Esophagus muscularis mucosa (tissue), 4 donors: ENCODE results near the gene KCTD16. TPM values are rescaled to one million over a fixed set of nuclear protein-coding genes. Genes with fewer than 3 reads are reported as not detected.

Experiments used
- DNase-seq: peaks from one replicate; pipeline ENCODE4 v3.0.0-alpha.2; 2017; ENCODE audit errors: extremely low spot score
- H3K27ac ChIP-seq, 4 donors: fragments of 200-600 bp; sonication (generic); replicated peaks in 1 of 4; 1 replicate in 3 of 4; 2 replicates in 1 of 4; pipeline ENCODE4 v1.5.1; 2016 to 2019; ENCODE audit warnings: mild to moderate bottlenecking in 1 of 4
- H3K27me3 ChIP-seq, 4 donors: fragments of 200-600 bp; sonication (generic); one replicate each; pipeline versions ENCODE4 v1.5.1 to v1.6.0; 2016 to 2019
- H3K36me3 ChIP-seq, 4 donors: fragments of 200-600 bp; sonication (generic); one replicate each; pipeline ENCODE4 v1.5.1; 2016 to 2019
- H3K4me1 ChIP-seq, 4 donors: fragments of 200-600 bp; sonication (generic); one replicate each; pipeline ENCODE4 v1.5.1; 2016 to 2019
- H3K4me3 ChIP-seq, 4 donors: fragments of 200-600 bp; sonication (generic); 1 replicate in 2 of 4; 2 replicates in 2 of 4; pipeline ENCODE4 v1.5.1; 2016 to 2019; ENCODE audit warnings: mild to moderate bottlenecking in 4 of 4, moderate library complexity in 1 of 4
- H3K9me3 ChIP-seq, 4 donors: fragments of 200-600 bp; sonication (generic); 1 replicate in 3 of 4; 2 replicates in 1 of 4; pipeline ENCODE4 v1.5.1; 2016 to 2019
- EP300 ChIP-seq: sonication (generic); formaldehyde crosslinking; IDR thresholded peaks from one replicate; pipeline ENCODE4 v1.6.1; 2017; ENCODE audit warnings: antibody characterized with exemption
- POLR2A ChIP-seq: fragments of 450-650 bp; IDR thresholded peaks from one replicate; pipeline ENCODE4 v1.6.1; 2017; ENCODE audit warnings: antibody characterized with exemption, moderate library complexity, mild to moderate bottlenecking, low read depth
- POLR2AphosphoS5 ChIP-seq, 2 donors: sonication (generic); formaldehyde crosslinking; IDR thresholded peaks; one replicate each; pipeline ENCODE4 v1.6.1; 2017; ENCODE audit warnings: antibody characterized with exemption in 2 of 2
- WGBS: methylation state at CpG from one replicate; pipeline ENCODE4 v1.1.5; 2018; 5-methylcytosine and 5-hydroxymethylcytosine counted together
- intact Hi-C: fragments of 100-400 bp; cut with DNase I; formaldehyde crosslinking; loops from one replicate; pipeline ENCODE4 v1.15.1; 2023
- small RNA-seq, 3 donors: library from RNA; depleted of rRNA; stranded (forward); fragments of <200 nt; gene quantifications; one replicate each; pipeline ENCODE3, GENCODE V24; 2016
- total RNA-seq, 4 donors: library from RNA; depleted of rRNA; stranded (reverse); fragments of >200 nt; gene quantifications; one replicate each; pipeline versions ENCODE4 v1.1.0 to v1.2.1, GENCODE V29; 2016
- TF ChIP-seq, protein P1 (sequence below), 3 experiments: fragments of 200-600 bp in 2 of 3; fragments of 450-650 bp in 1 of 3; sonication (generic) in 2 of 3; IDR thresholded peaks; one replicate each; pipeline ENCODE4 v1.5.1; 2017 to 2019; ENCODE audit warnings: antibody characterized with exemption in 3 of 3, mild to moderate bottlenecking in 2 of 3, moderate library complexity in 1 of 3

The KCTD16 gene
- total RNA-seq, 4 donors from 2014 or later = under 0.01 to 0.11 (median under 0.01) TPM; not detected in 1

- no peak overlapping the region for H3K27ac ChIP-seq
- H3K9me3 ChIP-seq = no peaks in the 10 kb centered on the region
- 22% methylated on average over 4 of the region's 4 CpGs for WGBS
- intact Hi-C loops = no loop called here
- H3K4me1 ChIP-seq = no peaks in the 10 kb centered on the region
- no peaks in the 10 kb centered on the region for H3K36me3 ChIP-seq
- TF ChIP-seq POLR2AphosphoS5 (IDR thresholded peaks at IDR 0.05) = no peak
- H3K4me3 ChIP-seq = no peak overlapping the region
- DNase-seq = no peak
- no peaks in the 10 kb centered on the region for H3K27me3 ChIP-seq
Observed at GRCh38 chr5:144511580-144512072, 341.0 kb downstream of the KCTD16 start.

DNA sequence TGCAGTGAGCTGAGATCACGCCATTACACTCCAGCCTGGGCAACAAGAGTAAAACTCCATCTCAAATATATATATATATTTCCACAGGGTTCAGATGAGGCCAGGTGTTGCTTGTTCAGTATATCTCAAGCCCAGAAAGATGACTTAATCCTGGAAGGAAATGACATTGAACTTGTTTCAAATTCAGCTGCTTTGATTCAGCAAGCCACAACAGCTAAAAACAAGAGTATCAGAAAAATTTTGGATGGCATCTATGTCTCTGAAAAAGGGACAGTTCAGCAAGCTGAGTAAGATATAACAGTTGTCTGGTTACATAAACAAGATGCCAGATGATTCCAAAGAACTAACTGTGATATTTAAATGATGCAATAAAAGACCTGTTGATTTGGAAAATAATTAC lies 352.0 kb downstream of the KCTD16 start:
- Histone ChIP-seq H3K27ac (no peak overlapping the region), H3K27me3 (no peaks in the 10 kb centered on the region), H3K4me3 (no peak overlapping the region), H3K36me3 (no peaks in the 10 kb centered on the region), H3K9me3 (no peaks in the 10 kb centered on the region), H3K4me1 (no peaks in the 10 kb centered on the region)
- WGBS = 50% methylated on average over 1 of the region's 1 CpG
- TF ChIP-seq EP300 = no peak
- TF ChIP-seq POLR2AphosphoS5 (IDR thresholded peaks at IDR 0.05) = no peak
- TF ChIP-seq POLR2A = no peak
- TF ChIP-seq, protein P1, sequence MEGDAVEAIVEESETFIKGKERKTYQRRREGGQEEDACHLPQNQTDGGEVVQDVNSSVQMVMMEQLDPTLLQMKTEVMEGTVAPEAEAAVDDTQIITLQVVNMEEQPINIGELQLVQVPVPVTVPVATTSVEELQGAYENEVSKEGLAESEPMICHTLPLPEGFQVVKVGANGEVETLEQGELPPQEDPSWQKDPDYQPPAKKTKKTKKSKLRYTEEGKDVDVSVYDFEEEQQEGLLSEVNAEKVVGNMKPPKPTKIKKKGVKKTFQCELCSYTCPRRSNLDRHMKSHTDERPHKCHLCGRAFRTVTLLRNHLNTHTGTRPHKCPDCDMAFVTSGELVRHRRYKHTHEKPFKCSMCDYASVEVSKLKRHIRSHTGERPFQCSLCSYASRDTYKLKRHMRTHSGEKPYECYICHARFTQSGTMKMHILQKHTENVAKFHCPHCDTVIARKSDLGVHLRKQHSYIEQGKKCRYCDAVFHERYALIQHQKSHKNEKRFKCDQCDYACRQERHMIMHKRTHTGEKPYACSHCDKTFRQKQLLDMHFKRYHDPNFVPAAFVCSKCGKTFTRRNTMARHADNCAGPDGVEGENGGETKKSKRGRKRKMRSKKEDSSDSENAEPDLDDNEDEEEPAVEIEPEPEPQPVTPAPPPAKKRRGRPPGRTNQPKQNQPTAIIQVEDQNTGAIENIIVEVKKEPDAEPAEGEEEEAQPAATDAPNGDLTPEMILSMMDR (IDR thresholded peaks at IDR 0.05) = no peak
- intact Hi-C loops = no loop called here
- DNase-seq = no peak

GRCh38 chr5:144525000-144525399 lies 354.3 kb downstream of the KCTD16 start:
- Histone ChIP-seq H3K9me3 (no peaks in the 10 kb centered on the region), H3K4me1 (no peaks in the 10 kb centered on the region), H3K36me3 (no peaks in the 10 kb centered on the region), H3K4me3 (no peak overlapping the region), H3K27ac (no peak overlapping the region), H3K27me3 (no peaks in the 10 kb centered on the region)
- DNase-seq = no peak
- WGBS = 30% methylated on average over 1 of the region's 1 CpG
- intact Hi-C loops = no loop called here
- TF ChIP-seq EP300 = no peak
- no peak for TF ChIP-seq POLR2A
- TF ChIP-seq, protein P1 (IDR thresholded peaks at IDR 0.05) = no peak
- TF ChIP-seq POLR2AphosphoS5 (IDR thresholded peaks at IDR 0.05) = no peak

GRCh38 chr5:144531188-144531587 lies 360.5 kb downstream of the KCTD16 start:
- WGBS = 95% methylated on average over 1 of the region's 1 CpG
- no peak overlapping the region for H3K27ac ChIP-seq
- no peaks in the 10 kb centered on the region for H3K27me3 ChIP-seq
- H3K4me1 ChIP-seq = no peaks in the 10 kb centered on the region
- peaks cover 0 to 8% (median 0%) of the 10 kb centered on the region in 4 donors for H3K9me3 ChIP-seq
- DNase-seq = no peak
- no peak overlapping the region for H3K4me3 ChIP-seq
- intact Hi-C loops = no loop called here
- TF ChIP-seq POLR2AphosphoS5 (IDR thresholded peaks at IDR 0.05) = no peak
- TF ChIP-seq EP300 = no peak
- no peaks in the 10 kb centered on the region for H3K36me3 ChIP-seq

Small RNA genes lying within 50 kb of the gene (small RNA-seq; reads per million reads assigned to genes)
- gene CKS1BP5 (0 reads per million in 3 donors), gene RN7SL87P (0 reads per million in 3 donors)

Other genes starting within 250 kb of the KCTD16 start
- gene YIPF5, start 214 bp upstream of the KCTD16 start, total RNA-seq = 10 to 100 TPM; 24.9 to 31.1 (median 28.5) TPM